K562 (cell line): ENCODE results near the gene HOXC11. TPM values are rescaled to one million over a fixed set of nuclear protein-coding genes. Genes with fewer than 3 reads are reported as not detected.
A peak's percentile ranks its signal among the peaks of the same experiment; 100 is the strongest.

Experiments used
- BHLHE40 ChIP-seq: IDR thresholded peaks from 2 replicates; pipeline ENCODE4 v1.6.1; 2011; ENCODE audit warnings: low read length, improper control_type of control experiment
- CXXC5 ChIP-seq: fragments of 250-450 bp; sonication (Bioruptor Pico); IDR thresholded peaks from 2 replicates; pipeline ENCODE4 v1.8.0; 2022; ENCODE audit warnings: inconsistent platforms, mild to moderate bottlenecking, moderate library complexity
- EGR1 ChIP-seq: fragments of 450-650 bp; conservative IDR thresholded peaks from 2 replicates; pipeline ENCODE4 v1.6.1; 2017; ENCODE audit warnings: mild to moderate bottlenecking
- FOS ChIP-seq: IDR thresholded peaks from 3 replicates; pipeline ENCODE4 v1.6.1; 2011; ENCODE audit not compliant: insufficient read length; ENCODE audit errors: extremely low read depth
- HDAC2 ChIP-seq: fragments of 450-650 bp; IDR thresholded peaks from 2 replicates; pipeline ENCODE4 v1.6.1; 2016; ENCODE audit warnings: mild to moderate bottlenecking
- KDM1A ChIP-seq, 2 experiments: fragments of 450-650 bp; IDR thresholded peaks; 2 replicates each; pipeline ENCODE4 v1.6.1; 2016; ENCODE audit warnings: mild to moderate bottlenecking in 2 of 2
- MYC ChIP-seq, 2 experiments: fragments of 250-450 bp in 1 of 2; sonication (Bioruptor Pico) in 1 of 2; IDR thresholded peaks; 2 replicates each; pipeline versions ENCODE4 v1.5.1 to v1.6.1; 2012 to 2021; ENCODE audit warnings: low read depth in 2 of 2, borderline replicate concordance in 1 of 2, improper control_type of control experiment in 1 of 2, low read length in 1 of 2, mild to moderate bottlenecking in 1 of 2, moderate library complexity in 1 of 2
- PHB ChIP-seq: fragments of 250-450 bp; sonication (Bioruptor Pico); IDR thresholded peaks from 2 replicates; pipeline ENCODE4 v1.5.0; 2021
- PHB2 ChIP-seq: fragments of 450-650 bp; IDR thresholded peaks from 2 replicates; pipeline ENCODE4 v1.6.1; 2017; ENCODE audit warnings: low read depth
- RBM34 ChIP-seq: fragments of 200-400 bp; formaldehyde crosslinking; IDR thresholded peaks from 2 replicates; pipeline ENCODE4 v1.6.1; 2018; ENCODE audit warnings: low read length, borderline replicate concordance; ENCODE audit not compliant: insufficient read depth
- SIRT6 ChIP-seq: IDR thresholded peaks from one replicate; pipeline ENCODE4 v1.6.1; 2012; ENCODE audit warnings: low read depth, mild to moderate bottlenecking, control low read depth, inconsistent platforms, low read length, moderate library complexity
- SMARCB1 ChIP-seq: IDR thresholded peaks from 2 replicates; pipeline ENCODE4 v1.6.1; 2011; ENCODE audit warnings: improper control_type of control experiment, low read depth; ENCODE audit not compliant: insufficient read length
- STAT5A ChIP-seq: IDR thresholded peaks from 2 replicates; pipeline ENCODE4 v1.6.1; 2012; ENCODE audit warnings: low read length, inconsistent platforms, borderline replicate concordance
- TFAM ChIP-seq: fragments of 250-450 bp; sonication (Bioruptor Pico); conservative IDR thresholded peaks from 2 replicates; pipeline ENCODE4 v1.5.0; 2021; ENCODE audit warnings: mild to moderate bottlenecking, moderate library complexity
- ZNF436 ChIP-seq: fragments of 250-450, 450-650 bp; sonication (Bioruptor Pico); formaldehyde crosslinking; IDR thresholded peaks from 2 replicates; pipeline ENCODE4 v1.7.0; 2020; ENCODE audit warnings: mild to moderate bottlenecking
- ZNF583 ChIP-seq: fragments of 250-450 bp; sonication (Bioruptor Pico); IDR thresholded peaks from 2 replicates; pipeline ENCODE4 v1.4.0; 2020
- ZNF717 ChIP-seq: fragments of 250-450 bp; sonication (Bioruptor Pico); IDR thresholded peaks from 2 replicates; pipeline ENCODE4 v1.5.0; 2021
- ZNF76 ChIP-seq: fragments of 250-450 bp; sonication (Bioruptor Pico); IDR thresholded peaks from 2 replicates; pipeline ENCODE4 v1.4.0; 2020; ENCODE audit warnings: mild to moderate bottlenecking, moderate library complexity, borderline replicate concordance
- polyA plus RNA-seq, 8 experiments: library from polyadenylated mRNA; depleted of rRNA in 4 of 8; stranded (reverse) in 5 of 8; unstranded in 3 of 8; fragments of >200 nt; fragmentation: Nextera tagmentation in 2 of 8; fragmentation: Illumina TruSeq in 1 of 8; extraction: Ambion mirVana in 2 of 8; extraction: Trizol in 1 of 8; gene quantifications; 2 replicates each; pipeline versions ENCODE4 v1.2.1 to v1.2.3, GENCODE V29; 2011 to 2014; ENCODE audit warnings: inconsistent platforms in 1 of 8, missing spikeins in 1 of 8
- total RNA-seq, 7 experiments: library from RNA; depleted of rRNA in 6 of 7; stranded (reverse); fragments of >200 nt in 6 of 7; fragmentation: Illumina TruSeq in 2 of 7; extraction: Trizol in 2 of 7; gene quantifications; 2 replicates each; pipeline versions ENCODE4 v1.2.1 to v1.2.3, GENCODE V29; 2011 to 2021; ENCODE audit warnings: low replicate concordance in 1 of 7
- TF ChIP-seq, protein P1 (sequence below): IDR thresholded peaks from 2 replicates; pipeline ENCODE4 v1.6.1; 2011; ENCODE audit warnings: borderline replicate concordance, low read depth, mild to moderate bottlenecking, moderate library complexity, low read length; ENCODE audit not compliant: insufficient read depth, poor library complexity, severe bottlenecking
- TF ChIP-seq, protein P2 (sequence below), 2 experiments: fragments of 450-650 bp in 1 of 2; sonication (generic) in 1 of 2; formaldehyde crosslinking in 1 of 2; IDR thresholded peaks in 1 of 2; conservative IDR thresholded peaks in 1 of 2; 2 replicates each; pipeline versions ENCODE4 v1.6.1 to v1.8.1; 2016 to 2023; ENCODE audit warnings: mild to moderate bottlenecking in 2 of 2, moderate library complexity in 2 of 2, inconsistent platforms in 1 of 2, missing genetic modification reagents in 1 of 2
- TF ChIP-seq, protein P3 (sequence below): fragments of 450-650 bp; IDR thresholded peaks from 2 replicates; pipeline ENCODE4 v1.6.1; 2014; ENCODE audit warnings: low read depth, mild to moderate bottlenecking, moderate library complexity, borderline replicate concordance
- TF ChIP-seq, protein P4 (sequence below): fragments of 250-450 bp; sonication (Bioruptor Pico); IDR thresholded peaks from 2 replicates; pipeline ENCODE4 v1.8.0; 2021; ENCODE audit warnings: moderate library complexity, mild to moderate bottlenecking, inconsistent platforms
- TF ChIP-seq, protein P5 (sequence below): sonication (generic); formaldehyde crosslinking; IDR thresholded peaks from 2 replicates; pipeline ENCODE4 v1.8.0; 2022; ENCODE audit warnings: mild to moderate bottlenecking, low read depth, missing genetic modification reagents

The HOXC11 gene
- total and polyA plus RNA-seq, 9 of the 15 experiments (the other 6 are each of a cell fraction or from before 2014, with no cell fraction given): not detected

DNA sequence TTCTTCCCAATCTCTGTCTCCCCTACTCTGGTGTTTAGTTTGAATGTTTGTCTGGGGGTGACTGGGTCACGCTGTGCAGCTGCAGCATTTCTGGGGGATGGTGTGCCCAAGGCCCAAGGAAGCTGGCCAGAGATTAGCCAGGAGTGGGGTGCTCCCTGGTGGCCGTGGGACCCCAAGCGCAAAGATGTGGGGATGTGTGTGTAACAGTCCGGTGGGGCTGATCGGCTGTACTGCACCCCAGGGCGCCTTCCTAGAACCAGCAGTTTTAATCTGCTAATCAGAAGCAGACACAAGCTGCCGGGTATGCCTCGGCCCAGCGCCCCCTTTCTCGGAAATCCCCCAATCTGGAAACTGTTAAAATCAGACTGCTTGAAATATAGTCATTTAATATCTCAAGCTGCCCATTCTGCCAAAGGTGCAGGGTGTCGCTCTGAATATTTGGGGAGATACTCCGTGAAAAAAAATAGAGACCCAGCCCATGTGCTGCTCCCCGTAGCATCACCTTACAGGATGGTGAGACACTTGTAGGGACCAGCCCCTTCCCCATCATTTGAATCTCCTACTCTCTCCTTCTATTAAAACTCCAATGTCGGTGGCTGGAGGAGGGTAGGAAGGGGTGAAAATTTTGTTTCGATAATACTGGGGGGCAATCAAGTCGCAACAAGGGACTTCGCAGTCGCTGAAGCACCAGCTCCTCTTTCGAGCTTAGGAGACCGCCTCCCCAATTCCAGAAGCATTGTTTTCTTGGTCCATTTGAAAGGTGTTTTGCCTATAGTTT, 31.3 kb downstream of the HOXC11 start (continued):
- TF ChIP-seq, protein P1, sequence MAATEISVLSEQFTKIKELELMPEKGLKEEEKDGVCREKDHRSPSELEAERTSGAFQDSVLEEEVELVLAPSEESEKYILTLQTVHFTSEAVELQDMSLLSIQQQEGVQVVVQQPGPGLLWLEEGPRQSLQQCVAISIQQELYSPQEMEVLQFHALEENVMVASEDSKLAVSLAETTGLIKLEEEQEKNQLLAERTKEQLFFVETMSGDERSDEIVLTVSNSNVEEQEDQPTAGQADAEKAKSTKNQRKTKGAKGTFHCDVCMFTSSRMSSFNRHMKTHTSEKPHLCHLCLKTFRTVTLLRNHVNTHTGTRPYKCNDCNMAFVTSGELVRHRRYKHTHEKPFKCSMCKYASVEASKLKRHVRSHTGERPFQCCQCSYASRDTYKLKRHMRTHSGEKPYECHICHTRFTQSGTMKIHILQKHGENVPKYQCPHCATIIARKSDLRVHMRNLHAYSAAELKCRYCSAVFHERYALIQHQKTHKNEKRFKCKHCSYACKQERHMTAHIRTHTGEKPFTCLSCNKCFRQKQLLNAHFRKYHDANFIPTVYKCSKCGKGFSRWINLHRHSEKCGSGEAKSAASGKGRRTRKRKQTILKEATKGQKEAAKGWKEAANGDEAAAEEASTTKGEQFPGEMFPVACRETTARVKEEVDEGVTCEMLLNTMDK: no peak
- no peak for TF ChIP-seq ZNF717 (CRISPR knock-in tag)
- no peak for TF ChIP-seq TFAM (CRISPR knock-in tag)
- TF ChIP-seq ZNF76: no peak
- no peak for TF ChIP-seq PHB (CRISPR knock-in tag)
- no peak for TF ChIP-seq FOS
- TF ChIP-seq, protein P2, sequence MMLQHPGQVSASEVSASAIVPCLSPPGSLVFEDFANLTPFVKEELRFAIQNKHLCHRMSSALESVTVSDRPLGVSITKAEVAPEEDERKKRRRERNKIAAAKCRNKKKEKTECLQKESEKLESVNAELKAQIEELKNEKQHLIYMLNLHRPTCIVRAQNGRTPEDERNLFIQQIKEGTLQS (IDR thresholded peaks at IDR 0.05): no peak
- TF ChIP-seq, protein P2 (CRISPR knock-in tag; conservative IDR thresholded peaks at IDR 0.05): no peak
- TF ChIP-seq EGR1: no peak
- TF ChIP-seq, protein P3, sequence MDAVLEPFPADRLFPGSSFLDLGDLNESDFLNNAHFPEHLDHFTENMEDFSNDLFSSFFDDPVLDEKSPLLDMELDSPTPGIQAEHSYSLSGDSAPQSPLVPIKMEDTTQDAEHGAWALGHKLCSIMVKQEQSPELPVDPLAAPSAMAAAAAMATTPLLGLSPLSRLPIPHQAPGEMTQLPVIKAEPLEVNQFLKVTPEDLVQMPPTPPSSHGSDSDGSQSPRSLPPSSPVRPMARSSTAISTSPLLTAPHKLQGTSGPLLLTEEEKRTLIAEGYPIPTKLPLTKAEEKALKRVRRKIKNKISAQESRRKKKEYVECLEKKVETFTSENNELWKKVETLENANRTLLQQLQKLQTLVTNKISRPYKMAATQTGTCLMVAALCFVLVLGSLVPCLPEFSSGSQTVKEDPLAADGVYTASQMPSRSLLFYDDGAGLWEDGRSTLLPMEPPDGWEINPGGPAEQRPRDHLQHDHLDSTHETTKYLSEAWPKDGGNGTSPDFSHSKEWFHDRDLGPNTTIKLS: no peak
- no peak for TF ChIP-seq BHLHE40
- TF ChIP-seq ZNF583 (CRISPR knock-in tag): no peak
- no peak for TF ChIP-seq SIRT6
- no peak for TF ChIP-seq ZNF436 (CRISPR knock-in tag)
- no peak for TF ChIP-seq SMARCB1
- no peak for TF ChIP-seq HDAC2
- TF ChIP-seq CXXC5 (CRISPR knock-in tag): no peak
- TF ChIP-seq STAT5A: peak; percentile 42; the same call in 1 of the 2 replicates
- TF ChIP-seq, protein P4, sequence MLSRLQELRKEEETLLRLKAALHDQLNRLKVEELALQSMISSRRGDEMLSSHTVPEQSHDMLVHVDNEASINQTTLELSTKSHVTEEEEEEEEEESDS (CRISPR knock-in tag): no peak
- no peak for TF ChIP-seq MYC (IDR thresholded peaks at IDR 0.05; ENCODE audit: low read depth, low read length)
- no peak for TF ChIP-seq MYC (CRISPR knock-in tag; IDR thresholded peaks at IDR 0.05; ENCODE audit: borderline replicate concordance, low read depth)
- TF ChIP-seq PHB2: no peak
- no peak for TF ChIP-seq RBM34
- 0 out of 4 replicates have a peak, but pooled peaks of 1 of the 2 experiments have one; percentile 22 for TF ChIP-seq KDM1A (IDR thresholded peaks at IDR 0.05)
- TF ChIP-seq, protein P5, sequence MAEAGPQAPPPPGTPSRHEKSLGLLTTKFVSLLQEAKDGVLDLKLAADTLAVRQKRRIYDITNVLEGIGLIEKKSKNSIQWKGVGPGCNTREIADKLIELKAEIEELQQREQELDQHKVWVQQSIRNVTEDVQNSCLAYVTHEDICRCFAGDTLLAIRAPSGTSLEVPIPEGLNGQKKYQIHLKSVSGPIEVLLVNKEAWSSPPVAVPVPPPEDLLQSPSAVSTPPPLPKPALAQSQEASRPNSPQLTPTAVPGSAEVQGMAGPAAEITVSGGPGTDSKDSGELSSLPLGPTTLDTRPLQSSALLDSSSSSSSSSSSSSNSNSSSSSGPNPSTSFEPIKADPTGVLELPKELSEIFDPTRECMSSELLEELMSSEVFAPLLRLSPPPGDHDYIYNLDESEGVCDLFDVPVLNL (CRISPR knock-in tag): no peak
